ENCODE measurements around the gene C16orf74. TPM values are rescaled to one million over a fixed set of nuclear protein-coding genes. Genes with fewer than 3 reads are reported as not detected.

Gene C16orf74
- polyA plus RNA-seq, 3 donors = 0.54 to 5.1 (median 4.2) TPM

DNA sequence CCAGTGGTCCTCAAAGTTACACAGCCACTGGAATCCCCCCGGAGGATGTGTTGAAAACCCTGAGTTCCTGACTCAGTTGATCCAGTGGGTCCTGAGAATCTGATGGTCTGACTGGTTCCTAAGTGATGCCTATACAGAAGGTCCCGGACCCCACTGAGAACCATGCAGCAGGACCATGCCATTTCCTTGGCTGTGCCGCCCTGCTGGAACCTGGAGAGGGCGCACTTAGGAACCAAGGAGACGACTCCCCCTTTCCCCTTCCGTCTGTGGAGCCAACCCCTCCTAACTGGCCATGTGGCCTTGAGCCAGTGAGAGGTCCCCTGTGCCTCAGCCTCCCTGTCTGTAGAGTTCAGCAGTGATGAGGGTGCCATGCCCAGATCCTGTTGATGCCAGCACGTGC lies 22.0 kb downstream of the C16orf74 start:
- 80 to 86% (median 81%) methylated on average over 7 of the region's 7 CpGs for WGBS, 3 donors
- H3K27ac ChIP-seq (ENCODE audit: low read depth, low read length) = no peak overlapping the region

DNA sequence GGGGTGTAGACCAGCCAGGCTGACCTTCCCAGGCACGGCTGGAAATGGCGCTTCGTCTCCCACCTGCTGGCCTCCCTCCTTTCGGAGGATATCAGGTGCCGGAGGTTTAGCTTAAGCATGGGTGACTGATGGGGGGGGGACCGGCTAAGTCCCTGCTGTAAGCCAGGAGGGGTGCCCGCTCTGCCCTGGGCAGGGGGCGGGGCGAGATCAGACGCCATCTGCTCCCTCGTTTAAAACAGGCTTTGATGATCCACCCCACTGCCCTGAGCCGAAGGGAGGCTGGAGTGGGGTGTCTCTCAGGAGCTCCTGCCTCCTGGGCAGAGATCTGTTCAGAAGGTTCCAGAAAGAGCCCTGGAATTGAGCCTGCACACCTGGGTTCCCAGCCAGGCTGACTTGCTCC lies 26.0 kb downstream of the C16orf74 start:
- 92 to 95% (median 94%) methylated on average over 12 of the region's 12 CpGs for WGBS, 3 donors
- no peak overlapping the region for H3K27ac ChIP-seq (ENCODE audit: low read depth, low read length)

- H3K27ac ChIP-seq (ENCODE audit: low read depth, low read length) = no peak overlapping the region
- WGBS, 3 donors = 86 to 90% (median 86%) methylated on average over 20 of the region's 20 CpGs
These were observed 26.6 kb downstream of the C16orf74 start for GRCh38 chr16:85724126-85724879.

GRCh38 chr16:85722128-85722893 lies 28.6 kb downstream of the C16orf74 start:
- H3K27ac ChIP-seq (ENCODE audit: low read depth, low read length) = no peak overlapping the region
- WGBS, 3 donors = 90 to 94% (median 94%) methylated on average over 20 of the region's 20 CpGs

- H3K27ac ChIP-seq (ENCODE audit: low read depth, low read length) = no peak overlapping the region
- 71 to 85% (median 73%) methylated on average over 4 of the region's 4 CpGs for WGBS, 3 donors
These were observed 30.6 kb downstream of the C16orf74 start for GRCh38 chr16:85720302-85720637.

DNA sequence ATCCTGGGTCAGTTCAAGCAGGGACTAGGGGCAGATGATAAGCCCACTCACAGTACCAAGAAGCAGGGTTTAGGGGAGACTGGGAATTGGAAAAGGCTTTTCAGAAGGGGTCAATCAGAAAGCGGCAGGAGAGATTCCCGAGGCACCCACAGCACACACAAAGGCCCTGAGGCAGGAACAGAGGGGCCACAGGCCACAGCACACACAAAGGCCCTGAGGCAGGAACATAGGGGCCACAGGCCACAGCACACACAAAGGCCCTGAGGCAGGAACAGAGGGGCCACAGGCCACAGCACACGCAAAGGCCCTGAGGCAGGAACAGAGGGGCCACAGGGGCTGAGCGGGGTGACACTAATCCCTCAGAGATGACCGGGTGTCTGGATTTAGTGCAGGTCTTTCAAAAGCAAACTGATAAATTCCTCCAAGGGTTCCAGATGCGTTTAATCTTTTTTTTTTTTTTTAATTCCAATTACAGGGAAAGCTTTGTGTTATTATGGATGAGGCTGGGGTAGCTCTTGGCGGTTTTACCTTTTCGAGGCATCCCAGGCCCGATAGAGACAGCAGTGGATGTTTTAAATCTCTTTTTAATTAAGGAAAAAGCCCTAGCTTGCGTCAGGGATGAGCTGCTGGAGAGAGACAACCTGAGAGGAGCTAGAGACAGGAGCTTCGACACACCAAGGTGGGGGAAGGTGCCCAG lies 31.1 kb downstream of the C16orf74 start:
- 84 to 91% (median 86%) methylated on average over 11 of the region's 11 CpGs for WGBS, 3 donors
- H3K27ac ChIP-seq (ENCODE audit: low read depth, low read length) = no peak overlapping the region

DNA sequence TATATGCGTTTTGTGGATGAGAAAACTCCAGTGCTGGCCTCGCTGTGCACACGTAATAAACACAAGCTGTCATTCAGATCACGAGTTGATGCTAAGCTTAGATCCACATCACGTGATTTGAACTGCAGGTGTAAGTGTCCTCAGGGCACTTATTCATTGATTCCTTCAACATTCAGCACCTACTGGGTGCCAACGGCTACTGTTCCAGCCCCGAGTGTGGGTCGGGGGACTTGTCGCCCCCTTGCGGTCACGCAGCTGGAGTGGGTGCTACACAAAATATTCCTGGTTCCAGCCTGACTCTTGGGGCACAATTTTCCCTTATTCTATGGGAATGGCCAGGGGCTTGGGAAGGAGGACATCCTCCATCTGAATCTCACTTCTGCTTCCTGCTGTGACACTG lies 32.2 kb downstream of the C16orf74 start:
- 33 to 50% (median 45%) methylated on average over 11 of the region's 11 CpGs for WGBS, 3 donors
- H3K27ac ChIP-seq (ENCODE audit: low read depth, low read length) = no peak overlapping the region

- WGBS, 3 donors = 40 to 46% (median 41%) methylated on average over 6 of the region's 6 CpGs
- H3K27ac ChIP-seq (ENCODE audit: low read depth, low read length) = no peak overlapping the region
These were observed 32.8 kb downstream of the C16orf74 start for GRCh38 chr16:85718153-85718477.

DNA sequence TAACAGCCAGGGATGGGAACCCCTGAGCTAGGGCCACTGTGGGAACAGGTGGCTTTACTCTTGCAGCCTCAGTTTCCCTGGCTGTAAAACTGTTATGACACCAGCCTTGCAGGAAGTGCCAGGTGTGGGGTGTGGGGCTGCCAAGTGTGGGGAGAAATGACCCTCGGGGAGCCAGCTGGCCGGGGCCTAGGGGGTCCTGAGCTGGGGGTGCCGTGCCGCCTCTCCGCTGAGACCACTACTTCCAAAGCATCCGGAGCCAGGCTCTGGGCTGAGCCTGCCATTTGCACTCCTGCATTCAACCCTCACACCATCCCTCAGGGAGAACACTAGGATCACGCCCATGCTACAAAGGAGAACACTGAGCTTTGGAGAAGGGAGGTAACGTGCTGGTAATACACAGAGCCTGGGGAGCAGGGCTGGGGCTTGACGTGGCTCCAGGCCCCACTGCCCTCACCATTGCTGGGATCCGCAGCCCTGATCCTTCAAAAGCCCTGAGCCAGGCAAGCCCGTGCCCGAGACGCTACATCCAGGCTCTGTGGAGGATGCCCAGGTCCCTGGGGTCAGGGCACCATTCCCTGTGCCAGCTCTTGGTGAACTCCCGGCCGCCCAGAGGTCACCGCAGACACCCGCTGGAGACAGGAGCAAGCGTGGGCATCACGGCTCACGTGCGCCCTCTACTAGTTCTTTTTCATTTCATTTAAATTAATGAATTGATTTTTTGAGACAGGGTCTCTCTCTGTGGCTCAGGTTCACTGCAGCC lies 33.3 kb downstream of the C16orf74 start:
- WGBS, 3 donors = 40 to 43% (median 41%) methylated on average over 21 of the region's 21 CpGs
- H3K27ac ChIP-seq (ENCODE audit: low read depth, low read length) = no peak overlapping the region

GRCh38 chr16:85716680-85717038 lies 34.2 kb downstream of the C16orf74 start:
- WGBS, 3 donors = 32 to 82% (median 41%) methylated on average over 3 of the region's 3 CpGs
- no peak overlapping the region for H3K27ac ChIP-seq (ENCODE audit: low read depth, low read length)

- 17 to 58% (median 18%) methylated on average over 9 of the region's 9 CpGs for WGBS, 3 donors
- H3K27ac ChIP-seq (ENCODE audit: low read depth, low read length) = no peak overlapping the region
These were observed 34.7 kb downstream of the C16orf74 start for GRCh38 chr16:85716022-85716679.

- no peak overlapping the region for H3K27ac ChIP-seq (ENCODE audit: low read depth, low read length)
- 27 to 73% (median 34%) methylated on average over 22 of the region's 22 CpGs for whole genome bisulfite sequencing, 3 donors
These were observed 35.5 kb downstream of the C16orf74 start for GRCh38 chr16:85715169-85716021.

DNA sequence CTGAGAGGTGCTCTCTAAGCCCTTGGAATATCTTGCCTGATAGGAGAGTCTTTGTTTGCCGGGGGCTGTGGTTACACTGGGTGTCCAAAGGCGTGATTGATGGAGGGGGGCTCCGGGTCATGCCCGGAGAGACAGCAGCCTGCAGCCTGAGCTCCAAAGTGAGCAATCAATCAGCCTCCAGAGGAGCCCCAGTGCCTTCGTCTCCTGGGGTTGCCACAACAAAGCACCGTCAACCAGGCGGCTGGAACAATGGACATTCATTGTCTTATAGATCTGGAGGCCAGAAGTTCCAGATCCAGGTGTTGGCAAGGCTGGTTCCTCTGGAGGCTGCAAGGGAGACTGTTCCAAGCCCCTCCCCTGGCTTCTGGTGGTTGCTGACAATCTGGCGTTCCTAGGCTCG lies 38.1 kb downstream of the C16orf74 start:
- WGBS, 3 donors = 61 to 68% (median 65%) methylated on average over 9 of the region's 9 CpGs
- H3K27ac ChIP-seq (ENCODE audit: low read depth, low read length) = no peak overlapping the region

- H3K27ac ChIP-seq (ENCODE audit: low read depth, low read length) = no peak overlapping the region
- WGBS, 3 donors = 93 to 94% (median 93%) methylated on average over 6 of the region's 6 CpGs
These were observed 38.8 kb downstream of the C16orf74 start for GRCh38 chr16:85711982-85712587.

- 94 to 95% (median 95%) methylated on average over 9 of the region's 9 CpGs for WGBS, 3 donors
- no peak overlapping the region for H3K27ac ChIP-seq (ENCODE audit: low read depth, low read length)
These were observed 40.2 kb downstream of the C16orf74 start for GRCh38 chr16:85710732-85711131.

GRCh38 chr16:85709766-85710585 lies 40.9 kb downstream of the C16orf74 start:
- no peak overlapping the region for H3K27ac ChIP-seq (ENCODE audit: low read depth, low read length)
- WGBS, 3 donors = 77 to 81% (median 79%) methylated on average over 49 to 53 of the region's 53 CpGs

All from adipose tissue (tissue), 3 donors.